Gastroesophageal sphincter (tissue), 4 donors: ENCODE measurements around the gene PPP1R10. TPM values are rescaled to one million over a fixed set of nuclear protein-coding genes. Genes with fewer than 3 reads are reported as not detected.
"Not testable (repeated sequence)": the region's sequence is repeated elsewhere in the genome, so short reads cannot be mapped to it uniquely, and the experiment has no call there.

Source experiments
- ATAC-seq: fragments of 150-250 bp; one replicate; pipeline ENCODE4 v1.9.1; 2016; ENCODE audit warnings: mild to moderate bottlenecking, moderate library complexity
- H3K27ac ChIP-seq, 4 donors: fragments of 200-600 bp; sonication (generic) in 3 of 4; 1 replicate in 3 of 4; 2 replicates in 1 of 4; pipeline ENCODE4 v1.5.1; 2016 to 2019
- H3K27me3 ChIP-seq: fragments of 200-600 bp; sonication (generic); one replicate; pipeline ENCODE4 v1.5.1; 2019
- H3K36me3 ChIP-seq, 2 donors: fragments of 200-600 bp; sonication (generic); one replicate each; pipeline ENCODE4 v1.5.1; 2019; ENCODE audit warnings: control low read depth in 1 of 2
- H3K4me1 ChIP-seq, 3 donors: fragments of 200-600 bp; sonication (generic); 1 replicate in 2 of 3; 2 replicates in 1 of 3; pipeline ENCODE4 v1.5.1; 2016 to 2019; ENCODE audit warnings: control low read depth in 2 of 3
- H3K4me3 ChIP-seq, 2 donors: fragments of 200-600 bp; sonication (generic); one replicate each; pipeline ENCODE4 v1.5.1; 2019; ENCODE audit warnings: mild to moderate bottlenecking in 1 of 2, moderate library complexity in 1 of 2
- H3K9me3 ChIP-seq, 3 donors: fragments of 200-600 bp; sonication (generic); one replicate each; pipeline ENCODE4 v1.5.1; 2017 to 2019; ENCODE audit warnings: control low read depth in 2 of 3
- CTCF ChIP-seq, 4 experiments: fragments of 200-600 bp in 2 of 4; fragments of 450-650 bp in 2 of 4; sonication (generic) in 1 of 4; IDR thresholded peaks; one replicate each; pipeline ENCODE4 v1.5.1; 2017 to 2019; ENCODE audit warnings: antibody characterized with exemption in 4 of 4, mild to moderate bottlenecking in 2 of 4, moderate library complexity in 2 of 4
- EP300 ChIP-seq: sonication (generic); formaldehyde crosslinking; IDR thresholded peaks from one replicate; pipeline ENCODE4 v1.6.1; 2017; ENCODE audit warnings: antibody characterized with exemption, mild to moderate bottlenecking
- POLR2A ChIP-seq, 2 donors: fragments of 450-650 bp; IDR thresholded peaks; one replicate each; pipeline ENCODE4 v1.6.1; 2017; ENCODE audit warnings: antibody characterized with exemption in 2 of 2, mild to moderate bottlenecking in 2 of 2, moderate library complexity in 1 of 2
- POLR2AphosphoS5 ChIP-seq: sonication (generic); formaldehyde crosslinking; IDR thresholded peaks from one replicate; pipeline ENCODE4 v1.6.1; 2017; ENCODE audit warnings: antibody characterized with exemption
- WGBS, 2 donors: methylation state at CpG; one replicate each; pipeline ENCODE4 v1.1.5; 2018; ENCODE audit warnings: low coverage in 1 of 2; 5-methylcytosine and 5-hydroxymethylcytosine counted together
- total RNA-seq, 4 donors: library from RNA; depleted of rRNA; stranded (reverse); fragments of >200 nt; gene quantifications; one replicate each; pipeline ENCODE4 v1.1.0, GENCODE V29; 2016

PPP1R10 gene
- total RNA-seq = 10 to 100 TPM; 26.7 to 50.4 (median 37.9) TPM

GRCh38 chr6:30616811-30617564 lies at the start of gene PPP1R10:
Gene PPP1R10, minus strand, starts transcription at chr6:30617243. Its CDS starts 7,299 bp downstream, at chr6:30609944.
- Histone ChIP-seq H3K4me1 (peaks cover 25 to 47% (median 26%) of the 10 kb centered on the region in 3 donors), H3K4me3 (peak within 1 kb of the TSS; percentile 76 to 85), H3K36me3 (peaks cover 0 to 36% of the 10 kb centered on the region in 2 donors), H3K27ac (peak within 1 kb of the TSS; percentile 92 to 99 (median 97)), H3K9me3 (no peaks in the 10 kb centered on the region), H3K27me3 (no peaks in the 10 kb centered on the region)
- peak; percentile 100 for TF ChIP-seq POLR2AphosphoS5
- TF ChIP-seq POLR2A (IDR thresholded peaks at IDR 0.05) = peak; percentile 99
- no peak for TF ChIP-seq CTCF (IDR thresholded peaks at IDR 0.05)
- WGBS, 2 donors = 0 to 1% methylated on average over 30 to 40 of the region's 40 CpGs
- ATAC-seq = peak; percentile 92

- ATAC-seq, H3K27ac ChIP-seq, H3K9me3 ChIP-seq, H3K27me3 ChIP-seq, H3K4me3 ChIP-seq: not testable (repeated sequence)
- whole genome bisulfite sequencing, 2 donors = 72% methylated on average over 2 of the region's 2 CpGs; no CpG with 5 or more reads in 1 of the 2 donors
- peaks cover 2 to 98% of the 10 kb centered on the region in 2 donors for H3K36me3 ChIP-seq
- H3K4me1 ChIP-seq = peaks cover 0 to 11% (median 1%) of the 10 kb centered on the region in 3 donors
These were observed 49.3 kb upstream of the PPP1R10 start for GRCh38 chr6:30666300-30666699.

GRCh38 chr6:30664994-30665767 lies 48.1 kb upstream of the PPP1R10 start:
- Histone ChIP-seq H3K27me3 (no peaks in the 10 kb centered on the region), H3K27ac (no peak overlapping the region), H3K36me3 (peaks cover 2 to 99% of the 10 kb centered on the region in 2 donors), H3K4me3 (no peak overlapping the region), H3K9me3 (no peaks in the 10 kb centered on the region), H3K4me1 (peaks cover 0 to under 1% (median 0%) of the 10 kb centered on the region in 3 donors)
- 77 to 89% methylated on average over 6 to 21 of the region's 34 CpGs for WGBS, 2 donors
- no peak for TF ChIP-seq POLR2A (IDR thresholded peaks at IDR 0.05)
- no peak for TF ChIP-seq EP300
- no peak for TF ChIP-seq CTCF (IDR thresholded peaks at IDR 0.05)
- no peak for TF ChIP-seq POLR2AphosphoS5
- ATAC-seq = no peak

- not testable (repeated sequence) for H3K4me3 ChIP-seq, H3K27me3 ChIP-seq, H3K27ac ChIP-seq, ATAC-seq, H3K9me3 ChIP-seq, H3K4me1 ChIP-seq
- peaks cover 2 to 100% of the 10 kb centered on the region in 2 donors for H3K36me3 ChIP-seq
- 100% methylated on average over 1 of the region's 5 CpGs; no CpG with 5 or more reads in 1 of the 2 donors for WGBS, 2 donors
These were observed 40.9 kb upstream of the PPP1R10 start for GRCh38 chr6:30657922-30658321.

GRCh38 chr6:30657454-30657853 lies 40.4 kb upstream of the PPP1R10 start:
- H3K27ac ChIP-seq = no peak overlapping the region
- ATAC-seq = no peak
- no peaks in the 10 kb centered on the region for H3K4me1 ChIP-seq
- no peak for TF ChIP-seq POLR2A (IDR thresholded peaks at IDR 0.05)
- TF ChIP-seq CTCF (IDR thresholded peaks at IDR 0.05) = no peak
- TF ChIP-seq POLR2AphosphoS5 = no peak
- TF ChIP-seq EP300 = no peak
- H3K36me3 ChIP-seq = peaks cover 0 to 100% of the 10 kb centered on the region in 2 donors
- H3K9me3 ChIP-seq = no peaks in the 10 kb centered on the region
- no peaks in the 10 kb centered on the region for H3K27me3 ChIP-seq
- no peak overlapping the region for H3K4me3 ChIP-seq
